Stimulated activated CD4-positive, alpha-beta T cell treated with anti-CD3 and anti-CD28 coated beads, Interleukin-4, amount 100 ng/mL, for 4 hours (primary cell): ENCODE results near the gene RGS4.

Experiments used
- DNase-seq, 2 experiments: peaks; one replicate each; pipeline ENCODE4 v3.0.0-alpha.2; 2020

The RGS4 gene

DNA sequence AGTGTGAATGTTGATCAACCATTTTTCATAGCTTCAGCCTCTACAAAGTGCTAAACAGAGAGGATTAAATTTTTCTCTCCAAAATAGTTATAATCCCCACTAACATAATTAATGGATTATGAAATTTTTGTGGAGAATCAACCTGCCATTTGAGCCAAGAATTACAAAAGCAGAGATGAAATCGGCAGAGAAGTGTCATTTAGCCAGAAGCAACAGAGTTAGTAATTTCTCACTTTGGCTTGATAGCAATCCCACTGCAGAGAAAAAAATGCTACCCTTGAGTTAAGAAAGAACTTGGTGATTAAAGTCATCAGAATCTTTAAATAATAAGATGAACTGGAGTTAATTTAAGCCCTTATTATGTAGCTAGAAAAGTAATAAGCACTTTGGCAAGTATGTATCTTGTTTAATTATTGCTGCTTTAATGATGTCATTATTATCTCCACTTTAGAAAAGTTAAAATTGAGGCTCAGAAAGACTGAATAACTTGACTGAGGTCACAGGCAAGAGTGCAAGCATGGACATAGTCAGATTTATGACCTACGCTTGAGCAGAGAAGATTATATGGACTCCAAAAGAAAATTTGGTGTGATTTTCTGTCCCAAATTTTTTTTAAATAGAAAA lies 37.3 kb downstream of the RGS4 start:
- DNase-seq = no peak

DNA sequence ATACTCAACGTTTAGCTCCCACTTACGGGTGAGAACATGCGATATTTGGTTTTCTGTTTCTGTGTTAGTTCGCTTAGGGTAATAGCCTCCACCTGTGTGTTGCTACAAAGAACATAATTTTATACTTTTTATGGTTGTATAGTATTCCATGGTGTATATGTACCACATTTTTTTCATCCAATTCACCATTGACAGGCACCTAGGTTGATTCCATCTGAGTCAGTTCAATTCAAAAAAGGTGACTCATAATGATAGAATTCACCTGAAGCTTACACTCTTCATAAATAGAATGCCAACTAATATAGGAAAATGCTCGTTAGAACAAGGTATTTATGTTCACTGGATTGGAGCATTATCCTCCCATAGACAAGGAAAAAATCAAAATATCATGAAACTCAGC lies 38.5 kb downstream of the RGS4 start:
- DNase-seq = no peak

- no peak for DNase-seq
Observed at GRCh38 chr1:163115887-163116286, 46.7 kb downstream of the RGS4 start.

DNA sequence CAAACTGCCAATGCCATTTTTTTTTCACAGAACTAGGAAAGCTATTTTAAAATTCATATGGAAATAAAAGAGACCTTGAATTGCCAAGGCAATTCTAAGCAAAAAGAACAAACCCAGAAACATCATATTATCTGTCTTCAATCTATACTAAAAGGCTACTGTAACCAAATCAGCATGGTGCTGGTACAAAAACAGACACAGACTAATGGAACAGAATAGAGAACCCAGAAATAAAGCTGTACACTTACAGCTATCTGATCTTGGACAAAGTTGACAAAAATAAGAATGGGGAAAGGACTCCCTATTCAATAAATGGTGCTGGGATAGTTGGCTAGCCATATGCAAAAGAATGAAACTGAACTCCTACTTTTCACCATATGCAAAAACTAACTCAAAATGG lies 50.5 kb downstream of the RGS4 start:
- no peak for DNase-seq

DNA sequence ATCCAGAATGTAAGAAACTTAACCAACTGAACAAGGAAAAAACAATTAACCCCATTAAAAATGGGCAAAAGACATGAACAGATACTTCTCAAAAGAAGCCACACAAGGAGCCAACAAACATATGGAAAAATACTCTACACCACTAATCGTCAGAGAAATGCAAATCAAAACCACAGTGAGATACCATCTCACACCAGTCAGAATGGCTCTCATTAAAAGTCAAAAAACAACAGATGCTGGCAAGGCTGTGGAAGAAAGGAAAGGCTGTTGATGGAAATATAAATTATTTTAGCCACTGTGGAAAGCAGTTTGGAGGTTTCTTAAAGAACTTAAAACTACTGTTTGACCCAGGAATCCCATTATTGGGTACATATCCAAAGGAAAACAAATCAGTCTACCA lies 51.2 kb downstream of the RGS4 start:
- no peak for DNase-seq

GRCh38 chr1:163124812-163125211 lies 55.7 kb downstream of the RGS4 start:
- DNase-seq = no peak
